DMS153 treated with DMSO at 0.1 percent for 48 hours (cell line): ENCODE measurements around the gene PARVB.

Experiments used
- DNase-seq: peaks from one replicate; lab custom pipeline; 2025; ENCODE audit not compliant: unreplicated experiment; lab: John Stamatoyannopoulos, UW

The PARVB gene

DNA sequence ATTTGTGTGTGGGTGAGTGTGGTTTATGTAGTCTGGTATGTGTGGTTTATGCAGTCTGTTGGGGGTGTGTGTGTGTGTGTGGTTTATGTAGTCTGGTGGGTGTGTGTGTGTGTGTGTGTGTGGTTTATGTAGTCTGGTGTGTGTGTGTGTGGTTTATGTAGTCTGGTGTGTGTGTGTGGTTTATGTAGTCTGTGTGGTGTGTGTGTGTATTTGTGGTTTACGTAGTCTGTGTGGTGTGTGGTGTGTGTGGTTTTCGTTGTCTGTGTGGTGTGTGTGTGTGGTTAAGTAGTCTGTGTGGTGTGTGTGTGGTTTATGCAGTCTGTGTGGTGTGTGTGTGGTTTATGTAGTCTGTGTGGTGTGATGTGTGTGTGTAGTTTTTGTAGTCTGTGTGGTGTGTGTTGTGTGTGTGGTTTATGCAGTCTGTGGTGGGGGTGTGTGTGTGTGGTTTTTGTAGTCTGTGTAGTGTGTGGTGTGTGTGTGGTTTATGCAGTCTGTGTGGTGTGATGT, 130.4 kb downstream of the PARVB start:
- DNase-seq, result no peak

- DNase-seq, result no peak
Measured at GRCh38 chr22:44155115-44155514, 131.0 kb downstream of the PARVB start.

- no peak for DNase-seq
Measured at GRCh38 chr22:44157916-44158618, 134.0 kb downstream of the PARVB start.

DNA sequence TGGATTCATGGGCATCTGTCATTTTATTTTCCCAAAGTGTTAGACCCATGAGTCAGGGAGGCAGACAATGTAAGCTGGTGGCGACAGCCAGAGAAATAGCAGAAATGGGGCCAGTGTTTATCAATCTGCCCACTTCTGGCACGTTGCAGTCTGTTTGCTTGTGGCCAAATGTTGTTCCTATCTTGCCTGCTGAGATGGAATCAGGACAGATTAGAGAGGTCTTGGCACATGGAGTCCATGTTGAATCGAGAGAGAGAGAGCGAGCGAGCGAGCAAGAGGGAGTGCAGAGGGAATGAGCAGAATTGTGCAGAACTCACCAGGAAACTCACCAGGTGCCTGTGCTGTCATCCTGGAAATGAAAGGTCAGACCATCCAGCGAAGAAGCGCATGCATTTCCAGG, 134.7 kb downstream of the PARVB start:
- DNase-seq, result no peak

DNA sequence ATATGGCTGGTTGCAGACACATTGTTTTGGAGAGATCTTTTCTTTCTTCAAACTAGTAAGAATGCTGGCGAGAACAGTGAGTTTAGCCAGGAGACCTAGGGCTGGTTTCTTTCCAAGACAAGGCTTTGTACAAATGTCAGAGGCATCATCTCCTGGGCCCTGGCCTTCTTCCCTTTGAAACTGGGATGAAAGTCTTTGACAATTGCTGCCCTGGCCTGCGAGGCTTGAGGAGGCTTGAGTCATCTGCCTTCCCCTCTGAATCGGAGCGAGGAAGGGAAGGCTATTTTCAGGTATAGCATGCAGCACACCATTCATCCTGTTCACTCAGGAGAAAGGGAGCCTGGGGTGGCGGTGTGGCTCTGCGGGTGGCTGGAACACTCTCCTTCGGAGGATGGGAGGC, 135.1 kb downstream of the PARVB start:
- DNase-seq, result no peak

- DNase-seq, result no peak
Measured at GRCh38 chr22:44159811-44160210, 135.7 kb downstream of the PARVB start.

- no peak for DNase-seq
Measured at GRCh38 chr22:44160421-44160820, 136.3 kb downstream of the PARVB start.

GRCh38 chr22:44161673-44162072, 137.6 kb downstream of the PARVB start:
- DNase-seq, result no peak

DNA sequence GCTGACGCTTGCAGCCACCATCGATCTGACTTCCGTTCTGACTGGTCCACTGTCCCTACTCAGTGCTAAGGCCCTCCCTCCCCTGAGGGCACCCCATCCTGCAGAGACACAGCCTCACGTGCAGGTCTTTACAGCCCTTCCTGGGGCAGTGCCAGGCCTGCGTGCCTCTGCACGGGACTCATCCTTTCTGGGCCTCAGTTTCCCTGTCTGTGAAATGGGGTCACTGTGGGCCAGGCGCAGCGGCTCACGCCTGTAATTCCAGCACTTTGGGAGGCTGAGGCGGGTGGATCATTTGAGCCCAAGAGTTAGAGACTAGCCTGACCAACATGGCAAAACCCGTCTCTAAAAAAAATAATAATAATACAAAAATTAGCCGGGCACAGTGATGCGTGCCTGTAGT, 138.9 kb downstream of the PARVB start:
- no peak for DNase-seq

DNA sequence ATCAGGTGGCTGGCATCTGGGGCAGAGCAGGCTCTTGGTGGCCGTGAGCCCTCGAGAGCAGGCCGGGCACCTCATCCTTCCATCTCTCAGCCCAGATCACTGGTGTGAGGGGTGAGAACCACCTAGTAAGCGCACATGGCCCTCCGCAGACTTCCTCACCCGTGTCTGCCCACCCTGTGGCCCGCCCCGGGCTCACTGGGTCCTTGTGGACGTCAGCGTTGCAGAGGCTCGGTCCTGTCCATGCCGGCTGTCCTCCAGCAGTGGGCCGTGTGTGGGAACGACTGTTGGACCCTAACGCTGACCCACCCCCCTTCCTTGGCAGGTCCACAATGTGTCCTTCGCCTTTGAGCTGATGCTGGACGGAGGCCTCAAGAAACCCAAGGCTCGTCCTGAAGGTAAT, 139.4 kb downstream of the PARVB start:
- DNase-seq, result no peak

GRCh38 chr22:44164031-44164430, 139.9 kb downstream of the PARVB start:
- DNase-seq, result no peak

GRCh38 chr22:44165286-44165874, 141.3 kb downstream of the PARVB start:
- DNase-seq, result no peak

GRCh38 chr22:44166498-44167276, 142.6 kb downstream of the PARVB start:
- DNase-seq, result no peak

- DNase-seq, result no peak
Measured at GRCh38 chr22:44167501-44167900, 143.4 kb downstream of the PARVB start.

DNA sequence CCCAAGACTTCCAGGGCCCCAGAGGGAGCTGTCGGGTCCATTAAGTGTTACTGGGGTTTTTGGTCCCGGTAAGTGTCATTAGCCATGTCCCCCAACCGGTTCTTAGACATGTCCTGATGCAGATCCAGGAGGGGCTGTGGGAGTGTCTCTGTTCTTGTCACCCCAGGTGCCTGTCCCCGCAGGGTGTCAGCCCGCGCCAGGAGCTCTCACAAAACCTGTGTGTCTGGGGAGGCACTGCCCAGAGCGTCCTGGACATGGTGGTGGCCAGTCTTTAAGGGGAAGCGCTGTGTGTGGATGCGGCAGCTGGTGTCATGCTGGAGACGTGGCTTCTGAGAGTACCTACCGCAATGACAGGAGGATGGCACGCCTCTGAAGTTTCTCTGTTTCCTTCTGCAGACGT, 144.1 kb downstream of the PARVB start:
- DNase-seq, result no peak

DNA sequence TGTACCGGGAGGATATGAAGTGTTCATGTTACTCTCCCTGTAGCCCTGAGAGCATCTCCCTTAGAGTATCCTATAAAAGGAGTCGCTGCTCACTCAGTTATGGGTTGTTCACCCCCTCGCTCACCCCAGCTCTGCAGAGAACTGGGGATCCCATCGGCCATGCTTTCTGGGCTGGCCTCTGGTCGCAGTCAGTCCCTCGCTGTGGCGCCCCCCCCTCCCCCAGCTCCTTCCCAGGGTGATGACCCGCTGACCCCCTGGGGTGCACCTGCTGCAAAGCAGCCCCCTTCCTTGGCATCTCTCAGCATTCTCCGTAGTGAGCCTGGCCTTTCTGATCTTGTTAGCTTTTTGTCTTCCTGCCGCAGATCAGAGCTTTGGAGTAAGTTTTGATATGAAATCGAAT, 146.4 kb downstream of the PARVB start:
- DNase-seq, result no peak

DNA sequence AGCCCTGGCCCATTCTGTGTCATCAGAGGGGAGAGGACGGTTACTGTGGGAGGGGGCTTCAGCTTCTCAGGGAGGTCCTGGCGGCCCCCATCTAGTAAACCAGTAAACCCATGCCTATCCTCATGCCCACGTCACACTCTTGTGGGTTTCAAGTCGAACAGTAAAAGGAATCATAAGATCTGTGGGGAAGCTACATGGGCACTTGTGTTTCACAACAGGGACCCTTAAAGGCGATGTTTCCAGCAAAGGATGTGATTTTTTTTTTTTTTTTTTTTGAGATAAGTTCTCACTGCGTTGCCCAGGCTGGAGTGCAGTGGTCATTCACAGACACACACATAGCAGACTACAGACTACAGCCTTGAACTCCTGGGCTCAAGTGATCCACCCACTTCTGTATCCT, 147.5 kb downstream of the PARVB start:
- no peak for DNase-seq

DNA sequence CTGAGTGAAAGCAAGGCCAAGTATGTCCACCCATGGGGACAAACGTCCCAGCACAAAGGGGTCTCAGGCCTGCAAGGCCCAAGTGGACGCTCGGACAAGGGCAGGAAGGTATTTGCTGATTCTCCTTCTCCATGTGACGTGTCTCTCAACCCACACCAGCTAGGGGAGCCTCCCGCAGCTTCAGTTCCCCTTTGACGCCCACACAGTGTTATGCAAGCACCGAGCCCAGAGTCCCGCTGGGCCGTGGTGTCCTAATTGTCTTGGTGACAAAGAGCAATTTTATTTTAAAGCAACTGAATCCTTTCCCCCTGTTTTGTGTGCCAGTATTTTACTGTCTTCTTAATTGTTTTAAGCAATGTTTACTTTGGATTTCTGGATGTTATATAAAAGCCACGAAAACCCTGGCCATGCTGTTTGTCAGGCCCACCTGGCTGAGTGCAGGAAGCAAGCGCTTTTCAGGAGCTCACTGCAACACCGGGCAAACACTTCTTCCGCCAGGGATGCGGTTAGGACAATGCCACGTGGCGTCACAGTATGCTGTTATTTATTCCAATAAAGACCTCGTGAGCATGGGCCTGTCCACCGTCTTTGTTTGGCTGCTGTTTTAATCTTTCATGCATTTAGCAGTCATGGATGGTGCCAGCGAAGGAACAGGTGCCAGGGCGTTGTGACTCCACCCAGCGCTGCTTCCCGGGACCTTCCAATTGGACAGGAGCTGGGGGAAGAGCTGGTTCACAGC, 148.4 kb downstream of the PARVB start:
- peak; percentile 88 for DNase-seq

GRCh38 chr22:44173154-44173553, 149.1 kb downstream of the PARVB start:
- no peak for DNase-seq

DNA sequence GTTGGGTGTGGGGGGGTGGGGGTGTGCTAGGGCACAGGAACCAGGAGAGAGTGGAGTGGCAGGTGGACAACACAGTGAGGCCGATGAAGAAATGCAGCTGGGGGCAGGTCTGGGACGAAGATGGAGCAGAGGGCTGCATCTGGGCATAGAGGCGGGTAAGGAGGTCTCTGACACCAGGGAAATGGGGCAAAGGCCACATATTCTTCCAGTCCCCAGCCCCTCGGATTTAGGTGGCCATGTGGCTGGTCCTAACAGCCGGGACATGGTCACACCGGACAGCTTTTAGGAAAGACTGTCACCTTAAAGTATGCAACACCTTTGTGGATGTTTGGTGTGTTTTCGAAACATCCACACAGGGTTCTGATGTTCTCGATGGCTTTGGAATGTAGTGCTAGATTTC, 151.6 kb downstream of the PARVB start:
- no peak for DNase-seq

DNA sequence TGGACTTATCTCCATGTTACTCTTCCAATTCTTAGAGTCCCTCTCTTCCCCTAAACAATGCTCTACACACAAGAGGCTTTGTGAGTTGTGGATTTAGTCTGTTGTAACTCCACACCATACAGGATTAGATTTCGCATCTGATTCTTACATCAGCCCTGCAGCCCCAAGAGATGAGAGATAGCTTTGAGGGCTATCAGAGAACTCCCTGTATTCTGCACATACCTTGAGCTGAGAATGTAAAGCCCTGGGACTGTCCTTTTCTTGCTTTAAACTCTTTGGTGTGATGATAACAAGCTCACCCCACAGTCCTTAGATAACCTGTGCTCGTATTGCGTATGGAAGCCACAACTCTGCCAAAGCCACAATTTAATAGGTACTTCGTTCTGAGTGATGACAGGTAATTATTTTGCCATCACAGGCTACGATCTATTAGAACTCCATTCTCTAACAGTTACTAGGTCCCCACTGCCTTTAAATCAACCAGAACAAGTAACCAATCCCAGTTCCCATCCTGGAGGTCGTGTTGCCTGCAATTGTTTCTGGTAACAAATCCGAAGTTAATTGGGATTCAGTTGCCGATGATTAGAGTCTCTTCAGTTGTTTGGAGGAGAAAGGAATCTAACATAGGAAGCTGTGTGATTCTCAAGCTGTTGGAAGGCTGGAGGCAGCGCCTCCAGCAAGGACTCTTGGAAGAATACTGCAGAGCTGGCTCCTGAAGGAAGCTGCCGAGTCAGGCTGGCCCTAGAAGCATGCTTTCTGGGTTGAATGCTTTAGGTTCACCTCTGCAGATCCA, 155.3 kb downstream of the PARVB start:
- no peak for DNase-seq
